ENCODE data around the gene INSIG2.

GRCh38 chr2:118110991-118111390 is 22.7 kb downstream of the INSIG2 start:
- no peak for TF ChIP-seq CTCF (optimal IDR thresholded peaks at IDR 0.05 in 1 of 3, IDR thresholded peaks at IDR 0.05 in 1 of 3, conservative IDR thresholded peaks at IDR 0.05 in 1 of 3; ENCODE audit: extremely low read depth in 1 of 3, insufficient read depth in 2 of 3, low read length in 3 of 3)
- TF ChIP-seq EZH2 (IDR thresholded peaks at IDR 0.05; ENCODE audit: low read length): no peak
